RKO (cell line): Measurements from ENCODE around the gene GAREM1.
"Not testable (repeated sequence)": the region's sequence is repeated elsewhere in the genome, so short reads cannot be mapped to it uniquely, and the experiment has no call there.

Experiments
- DNase-seq: peaks from one replicate; pipeline ENCODE4 v3.0.0-alpha.2; 2016; ENCODE audit warnings: low spot score

GAREM1 gene

GRCh38 chr18:32326450-32327308, 144.0 kb downstream of the GAREM1 start:
- DNase-seq, result no peak

- DNase-seq, result no peak
Observed at GRCh38 chr18:32324181-32324580, 146.5 kb downstream of the GAREM1 start.

GRCh38 chr18:32321826-32322225, 148.9 kb downstream of the GAREM1 start:
- DNase-seq, result no peak

GRCh38 chr18:32319084-32319483, 151.6 kb downstream of the GAREM1 start:
- DNase-seq, result no peak

GRCh38 chr18:32318581-32318980, 152.1 kb downstream of the GAREM1 start:
- no peak for DNase-seq

GRCh38 chr18:32317651-32318050, 153.0 kb downstream of the GAREM1 start:
- DNase-seq, result no peak

- no peak for DNase-seq
Observed at GRCh38 chr18:32315881-32316280, 154.8 kb downstream of the GAREM1 start.

GRCh38 chr18:32310774-32311173, 159.9 kb downstream of the GAREM1 start:
- DNase-seq, result no peak

GRCh38 chr18:32310101-32310500, 160.6 kb downstream of the GAREM1 start:
- DNase-seq, result no peak

- DNase-seq, result peak; percentile 70
Observed at GRCh38 chr18:32308493-32309120, 162.1 kb downstream of the GAREM1 start.

- no peak for DNase-seq
Observed at GRCh38 chr18:32303400-32303799, 167.3 kb downstream of the GAREM1 start.

GRCh38 chr18:32302806-32303205, 167.9 kb downstream of the GAREM1 start:
- DNase-seq, result no peak

GRCh38 chr18:32301976-32302743, 168.5 kb downstream of the GAREM1 start:
- peak; percentile 56 for DNase-seq

- no peak for DNase-seq
Observed at GRCh38 chr18:32301361-32301760, 169.3 kb downstream of the GAREM1 start.

GRCh38 chr18:32300914-32301313, 169.8 kb downstream of the GAREM1 start:
- DNase-seq, result no peak

- no peak for DNase-seq
Observed at GRCh38 chr18:32299484-32299883, 171.2 kb downstream of the GAREM1 start.

GRCh38 chr18:32298171-32298667, 172.5 kb downstream of the GAREM1 start:
- DNase-seq, result no peak

- DNase-seq, result no peak
Observed at GRCh38 chr18:32297579-32298170, 173.0 kb downstream of the GAREM1 start.

GRCh38 chr18:32296851-32297250, 173.8 kb downstream of the GAREM1 start:
- DNase-seq, result no peak

GRCh38 chr18:32295604-32296003, 175.1 kb downstream of the GAREM1 start:
- no peak for DNase-seq

- no peak for DNase-seq
Observed at GRCh38 chr18:32293107-32293506, 177.6 kb downstream of the GAREM1 start.

- DNase-seq, result not testable (repeated sequence)
Observed at GRCh38 chr18:32291623-32292022, 179.1 kb downstream of the GAREM1 start.
